ENCODE results near the gene TEX13B.

- TF ChIP-seq CTCF (IDR thresholded peaks at IDR 0.05; ENCODE audit: insufficient read depth, low read length) (no peak), POLR2AphosphoS5 (IDR thresholded peaks at IDR 0.05; ENCODE audit: low read depth) (no peak), REST (IDR thresholded peaks at IDR 0.05; ENCODE audit: insufficient replicate concordance, low read depth) (no peak)
Observed at GRCh38 chrX:108029928-108030711, 48.0 kb upstream of the TEX13B start.
